Calu3 (cell line): Measurements from ENCODE around the gene ST7. TPM values are rescaled to one million over a fixed set of nuclear protein-coding genes. Genes with fewer than 3 reads are reported as not detected.

Source experiments
- BruUV-seq: library from RNA; stranded (reverse); fragments of 400-500 nt; replicated peaks from 2 replicates; lab custom pipeline; 2021; lab: Mats Ljungman, UMichigan
- CTCF ChIA-PET: fragments of 300-600 bp; sonication (Branson Sonifier 250); formaldehyde crosslinking; loops from one replicate; lab custom pipeline; 2022; ENCODE audit warnings: antibody characterized with exemption; lab: Charles Lee
- DNase-seq: peaks from one replicate; pipeline ENCODE4 v3.0.0; 2022
- H3K27ac Mint-ChIP-seq: one replicate; pipeline ENCODE4 v1.8.0; 2022; ENCODE audit warnings: mixed read lengths; ENCODE audit not compliant: unreplicated experiment
- H3K27me3 Mint-ChIP-seq: one replicate; pipeline ENCODE4 v1.8.0; 2022; ENCODE audit warnings: mixed read lengths; ENCODE audit not compliant: unreplicated experiment
- H3K36me3 Mint-ChIP-seq: one replicate; pipeline ENCODE4 v1.8.0; 2022; ENCODE audit warnings: mild to moderate bottlenecking, moderate library complexity, mixed read lengths; ENCODE audit not compliant: insufficient read depth, unreplicated experiment
- H3K4me1 Mint-ChIP-seq: one replicate; pipeline ENCODE4 v1.8.0; 2022; ENCODE audit warnings: mild to moderate bottlenecking, low read depth, mixed read lengths; ENCODE audit not compliant: unreplicated experiment
- H3K4me3 Mint-ChIP-seq: one replicate; pipeline ENCODE4 v1.8.0; 2022; ENCODE audit warnings: mild to moderate bottlenecking, low read depth, moderate library complexity, mixed read lengths; ENCODE audit not compliant: unreplicated experiment
- H3K9me3 Mint-ChIP-seq: one replicate; pipeline ENCODE4 v1.8.0; 2022; ENCODE audit warnings: low read depth, mixed read lengths; ENCODE audit not compliant: unreplicated experiment
- CTCF ChIP-seq: fragments of 200-600 bp; IDR thresholded peaks from one replicate; pipeline ENCODE4 v1.8.0; 2022; ENCODE audit warnings: antibody characterized with exemption; ENCODE audit not compliant: unreplicated experiment
- intact Hi-C: fragments of 100-400 bp; cut with micrococcal nuclease; formaldehyde crosslinking; loops from one replicate; pipeline ENCODE4 v1.10.0; 2022; ENCODE audit not compliant: unreplicated experiment
- total RNA-seq: library from RNA; stranded (reverse); gene quantifications from 2 replicates; pipeline ENCODE4 v1.2.3, GENCODE V29; 2022

ST7 gene
- total RNA-seq, 1 experiment from 2014 or later, result 17.7 TPM

GRCh38 chr7:117084286-117084685 lies 131.0 kb downstream of the ST7 start:
- no peak for TF ChIP-seq CTCF
- no peak overlapping the region for H3K4me3 Mint-ChIP-seq
- no peaks in the 10 kb centered on the region for H3K9me3 Mint-ChIP-seq
- no peak for DNase-seq
- intact Hi-C loops, result no loop called here
- CTCF ChIA-PET, result no interaction called here
- no TSS peak for BruUV-seq
- no peaks in the 10 kb centered on the region for H3K27me3 Mint-ChIP-seq
- peaks cover 10% of the 10 kb centered on the region for H3K4me1 Mint-ChIP-seq
- no peak overlapping the region for H3K27ac Mint-ChIP-seq
- H3K36me3 Mint-ChIP-seq, result no peaks in the 10 kb centered on the region

- Mint-ChIP-seq H3K4me1 (peaks cover 10% of the 10 kb centered on the region), H3K36me3 (no peaks in the 10 kb centered on the region), H3K4me3 (no peak overlapping the region), H3K9me3 (no peaks in the 10 kb centered on the region), H3K27me3 (no peaks in the 10 kb centered on the region), H3K27ac (no peak overlapping the region)
- no TSS peak for BruUV-seq
- CTCF ChIA-PET, result no interaction called here
- intact Hi-C loops, result no loop called here
- no peak for DNase-seq
- no peak for TF ChIP-seq CTCF
Observed at GRCh38 chr7:117085275-117085674, 132.0 kb downstream of the ST7 start.

GRCh38 chr7:117085769-117086463 lies 132.6 kb downstream of the ST7 start:
- TF ChIP-seq CTCF, result no peak
- Mint-ChIP-seq H3K9me3 (no peaks in the 10 kb centered on the region), H3K4me1 (peaks cover 10% of the 10 kb centered on the region), H3K27ac (no peak overlapping the region), H3K4me3 (no peak overlapping the region), H3K27me3 (no peaks in the 10 kb centered on the region), H3K36me3 (no peaks in the 10 kb centered on the region)
- intact Hi-C loops, result no loop called here
- CTCF ChIA-PET, result no interaction called here
- DNase-seq, result no peak
- no TSS peak for BruUV-seq

DNA sequence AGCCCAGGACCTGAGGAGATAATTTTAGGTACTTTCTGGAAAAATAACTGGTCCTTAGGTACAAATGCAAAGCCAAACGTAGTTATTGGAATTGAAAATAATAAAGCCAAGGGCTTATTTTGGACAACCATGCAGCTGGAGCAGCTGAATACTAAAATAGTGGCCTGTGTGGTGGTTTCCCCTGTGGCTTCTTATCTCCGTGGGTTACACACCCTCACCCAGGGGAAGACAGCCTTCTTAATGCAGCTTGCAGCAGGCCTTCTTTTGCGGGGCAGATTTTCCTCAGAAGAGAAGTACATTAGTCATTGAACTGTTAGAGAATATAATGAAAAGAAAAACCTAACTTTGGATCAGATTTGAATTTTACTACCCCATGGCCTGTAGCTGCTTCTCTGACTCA lies 133.5 kb downstream of the ST7 start:
- H3K9me3 Mint-ChIP-seq, result no peaks in the 10 kb centered on the region
- H3K27me3 Mint-ChIP-seq, result no peaks in the 10 kb centered on the region
- peaks cover 10% of the 10 kb centered on the region for H3K4me1 Mint-ChIP-seq
- intact Hi-C loops, result no loop called here
- H3K4me3 Mint-ChIP-seq, result no peak overlapping the region
- no peak for DNase-seq
- H3K36me3 Mint-ChIP-seq, result no peaks in the 10 kb centered on the region
- TF ChIP-seq CTCF, result no peak
- CTCF ChIA-PET, result no interaction called here
- BruUV-seq, result no TSS peak
- H3K27ac Mint-ChIP-seq, result no peak overlapping the region
